Stimulated activated CD8-positive, alpha-beta memory T cell treated with anti-CD3 and anti-CD28 coated beads, Interleukin-15, amount 100 ng/mL, for 48 hours (primary cell): ENCODE measurements around the gene PRPS2.
A peak's percentile ranks its signal among the peaks of the same experiment; 100 is the strongest.

Experiments used
- DNase-seq, 2 donors: peaks; one replicate each; pipeline ENCODE4 v3.0.0-alpha.2; 2020; ENCODE audit warnings: low read depth in 2 of 2

Gene PRPS2

DNA sequence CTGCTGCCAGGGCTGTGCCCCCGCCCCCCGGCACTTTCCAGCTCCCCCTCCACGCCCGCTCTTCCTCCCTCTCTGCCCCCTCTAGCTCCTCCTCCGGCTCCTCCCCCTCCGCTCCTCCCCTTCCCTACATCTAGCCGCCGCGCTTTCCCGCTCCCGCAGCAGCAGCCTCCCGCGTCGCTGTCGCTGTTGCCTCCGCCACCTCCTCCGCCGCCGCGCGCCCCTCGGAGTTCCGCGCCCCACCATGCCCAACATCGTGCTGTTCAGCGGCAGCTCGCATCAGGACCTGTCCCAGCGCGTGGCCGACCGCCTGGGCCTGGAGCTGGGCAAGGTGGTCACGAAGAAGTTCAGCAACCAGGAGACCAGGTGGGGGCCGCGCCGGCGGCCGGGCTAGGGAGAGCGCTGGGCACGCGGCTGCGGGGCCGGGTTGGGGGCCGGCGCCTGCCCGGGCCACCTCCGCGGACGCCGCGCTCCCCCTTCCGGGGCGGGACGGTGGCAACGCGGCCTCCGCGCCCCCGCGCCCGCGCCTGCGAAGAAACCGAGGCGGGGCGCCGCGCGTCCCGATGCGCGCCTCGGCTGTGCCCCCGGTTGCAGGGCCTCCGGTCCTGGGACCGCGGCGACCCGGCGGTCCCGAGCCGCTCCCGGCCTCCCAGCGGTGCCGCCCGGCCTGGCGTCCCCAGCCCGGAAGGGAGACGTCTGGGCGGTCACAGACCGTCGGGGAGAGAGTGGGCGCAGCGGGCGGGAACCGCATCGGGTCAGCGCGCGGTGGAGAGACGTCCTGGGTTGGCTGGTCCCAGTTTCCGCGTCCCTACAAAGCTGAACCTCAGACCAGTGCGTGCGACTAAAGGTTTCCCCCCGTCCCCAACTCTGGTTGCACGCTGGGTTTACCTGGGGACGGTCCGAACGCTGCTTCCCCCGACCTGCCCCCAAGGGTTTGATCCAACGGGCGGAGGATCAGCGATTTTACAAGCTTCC is at the start of gene PRPS2:
Gene PRPS2 (plus strand): TSS at position 156 of the 972 bp plus-strand sequence. CDS start 86 bp downstream, at position 242.
- DNase-seq, result peak; percentile 49 to 53

DNA sequence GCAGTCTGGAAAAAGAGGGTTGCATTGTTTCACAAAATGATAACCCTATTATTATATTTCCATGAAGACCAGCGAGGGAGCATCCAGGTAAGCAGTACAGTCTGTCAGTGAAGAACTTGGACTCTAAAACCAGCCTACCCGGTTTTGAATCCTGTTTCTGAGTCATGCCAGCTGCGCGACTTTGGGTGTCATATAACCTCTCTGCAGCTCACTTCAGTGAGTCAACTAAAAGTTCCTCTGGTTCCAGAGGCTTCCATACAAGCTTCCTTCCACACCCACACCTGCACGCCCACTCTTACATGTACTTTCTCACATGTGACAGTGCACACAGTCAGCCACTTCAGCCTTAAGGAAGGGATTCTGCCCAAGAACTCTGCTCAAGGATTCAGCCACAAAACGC is 49.8 kb upstream of the PRPS2 start:
- no peak for DNase-seq

DNA sequence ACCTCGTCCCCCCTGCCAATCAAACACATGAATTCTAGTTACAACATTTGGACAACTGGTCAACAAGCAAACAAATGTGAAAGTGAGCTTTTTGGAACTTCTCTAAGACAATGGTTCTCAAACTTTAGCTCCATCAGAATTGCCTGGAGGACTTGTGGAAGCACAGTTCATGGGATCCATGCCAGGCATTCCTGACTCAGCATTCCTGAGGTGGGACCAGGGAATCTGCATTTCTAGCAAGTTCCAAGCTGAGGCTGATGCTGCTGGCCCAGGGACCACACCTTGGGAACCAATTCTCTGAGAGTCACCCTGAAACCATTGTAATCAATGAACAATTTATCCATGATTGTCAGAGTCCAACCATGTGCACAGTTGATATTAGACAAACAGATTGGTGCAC is 43.8 kb upstream of the PRPS2 start:
- no peak for DNase-seq

DNA sequence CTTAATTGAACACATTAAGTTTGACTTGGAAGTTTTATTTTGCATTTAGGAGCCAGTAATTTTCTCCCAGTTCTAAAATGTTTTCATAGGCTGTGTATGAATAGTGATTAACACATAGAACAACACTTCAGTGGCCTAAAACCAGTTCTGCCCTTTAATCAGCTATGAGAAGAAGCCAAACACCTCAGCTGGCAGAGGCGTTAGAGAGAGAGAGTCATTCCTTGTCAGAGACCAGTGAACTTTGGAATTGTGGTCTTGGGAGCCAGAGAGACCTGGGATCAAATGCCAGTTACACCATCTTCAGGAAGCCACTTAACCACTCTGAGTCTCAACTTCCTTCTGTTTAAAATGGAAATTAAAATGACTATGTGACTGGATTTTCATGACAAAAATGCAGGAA is 39.3 kb upstream of the PRPS2 start:
- DNase-seq, result no peak

DNA sequence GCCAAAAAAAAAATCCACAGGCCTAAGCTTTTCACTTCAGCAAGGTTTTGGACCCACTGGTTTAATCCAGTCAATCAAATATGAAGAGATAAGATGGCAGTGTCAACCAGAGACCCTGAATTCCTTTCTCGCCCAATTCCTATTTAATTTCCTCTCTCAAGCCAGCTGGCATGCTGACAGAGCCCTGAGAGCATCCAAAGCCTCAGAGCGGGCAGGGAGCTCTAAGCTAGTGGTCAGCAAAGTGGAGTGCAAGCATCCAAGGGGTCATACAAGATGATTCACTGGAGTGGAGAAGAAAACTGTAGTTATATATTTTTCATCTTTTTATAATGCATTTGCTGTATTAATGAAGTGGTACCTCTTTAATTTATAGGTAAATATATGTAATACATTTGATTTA is 37.8 kb upstream of the PRPS2 start:
- no peak for DNase-seq

DNA sequence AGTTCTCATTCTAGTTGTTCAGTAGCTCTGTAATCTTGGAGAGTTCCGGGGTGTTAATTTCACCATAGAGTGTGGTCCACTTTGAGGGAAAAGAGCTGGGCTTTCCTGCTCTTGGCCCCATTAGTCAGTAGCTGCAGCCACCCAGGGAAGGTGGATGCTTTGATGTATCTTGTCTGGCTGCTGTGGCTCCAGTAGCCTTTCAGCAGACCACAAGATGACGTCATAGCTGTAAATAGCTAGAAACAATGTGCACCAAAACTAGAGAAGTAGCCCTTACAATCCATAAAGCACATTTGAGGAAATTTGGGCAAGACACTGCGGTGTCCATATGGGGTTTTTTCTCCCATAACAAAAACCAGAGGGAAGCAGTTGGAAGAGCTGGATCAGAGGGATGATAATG is 32.9 kb upstream of the PRPS2 start:
- DNase-seq, result no peak

DNA sequence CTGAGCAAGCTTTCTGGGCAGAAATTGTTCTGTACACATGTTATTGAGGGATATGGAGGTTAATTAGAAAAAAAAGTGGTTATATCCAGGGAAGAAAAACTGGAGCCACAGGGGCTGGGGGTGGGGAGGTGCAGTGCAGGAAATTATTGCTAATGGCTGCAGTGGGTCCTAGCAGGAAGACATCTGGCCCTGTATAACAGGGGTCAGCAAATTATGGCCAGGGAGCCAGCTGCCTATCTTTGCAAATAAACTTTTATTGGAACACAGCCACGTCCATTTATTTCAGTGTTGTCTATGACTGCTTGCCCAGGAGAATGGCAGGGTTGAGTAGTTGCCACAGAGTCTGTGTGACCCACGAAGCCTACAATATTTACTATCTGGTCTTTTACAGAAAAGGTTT is 23.4 kb upstream of the PRPS2 start:
- no peak for DNase-seq

DNA sequence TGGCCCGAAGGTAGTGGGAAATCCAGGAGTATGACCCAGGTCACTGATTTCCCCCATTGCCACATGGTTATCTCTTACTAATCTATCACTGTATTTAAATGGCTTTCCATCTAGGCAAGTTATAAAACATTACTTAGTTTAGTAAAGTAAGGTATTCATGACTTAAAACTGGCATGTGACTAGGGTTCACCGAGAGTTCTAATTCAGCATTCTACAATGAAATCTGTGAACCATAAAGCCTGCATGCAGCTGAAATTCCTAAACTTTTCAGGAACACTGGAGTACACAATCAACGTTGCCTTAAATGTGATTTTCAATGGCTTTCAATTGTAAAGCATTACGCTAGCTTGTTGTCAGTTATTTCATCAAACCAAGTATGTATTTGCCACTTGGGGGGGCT is 22.7 kb upstream of the PRPS2 start:
- no peak for DNase-seq

DNA sequence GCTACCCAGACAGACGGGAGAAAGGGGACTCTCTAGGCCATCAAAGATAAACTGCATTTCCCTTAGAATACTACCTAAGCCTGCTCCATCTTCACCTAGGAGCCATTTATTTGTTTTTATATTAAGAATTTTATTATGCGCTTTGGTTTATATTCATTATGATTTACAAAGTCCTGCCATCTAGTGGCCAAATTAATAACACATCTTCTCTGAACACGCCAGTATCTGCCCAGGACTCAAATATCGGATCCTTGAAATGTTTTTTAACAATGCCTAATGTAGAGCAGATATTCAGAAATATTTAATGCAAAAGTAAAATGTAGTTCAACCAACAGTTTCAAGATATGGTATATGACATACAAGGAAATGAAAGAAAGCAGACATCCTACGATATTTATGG is 20.8 kb upstream of the PRPS2 start:
- no peak for DNase-seq

DNA sequence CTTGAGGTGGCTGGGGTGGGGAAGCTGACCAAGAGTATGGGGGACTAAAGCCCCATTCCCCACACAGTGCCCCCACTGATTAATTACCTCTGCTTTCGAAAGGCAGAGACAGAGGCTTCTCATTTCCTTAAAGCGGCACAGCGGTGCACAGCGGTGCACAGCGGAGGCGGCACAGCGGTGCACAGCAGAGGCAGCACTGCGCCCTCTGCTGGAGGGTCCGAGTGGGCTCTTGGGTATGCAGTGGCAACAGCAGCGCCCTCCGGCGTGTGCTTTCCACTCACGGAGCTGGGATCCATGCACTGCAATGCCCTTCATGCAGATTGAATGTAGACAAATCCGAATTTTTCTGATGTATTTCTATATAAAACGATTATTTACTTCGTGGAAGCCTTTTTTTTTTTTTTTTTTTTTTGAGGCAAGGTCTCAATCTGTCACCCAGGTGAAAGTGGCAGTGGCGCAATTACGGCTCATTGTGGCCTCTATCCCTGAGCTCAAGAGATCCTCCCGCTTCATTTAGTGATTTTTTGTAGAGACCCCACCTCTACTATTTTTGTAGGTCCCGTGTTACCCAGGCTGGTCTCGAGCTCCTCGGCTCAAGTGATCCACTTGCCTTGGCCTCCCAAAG is 19.7 kb upstream of the PRPS2 start:
- peak; percentile 48 to 53 for DNase-seq

DNA sequence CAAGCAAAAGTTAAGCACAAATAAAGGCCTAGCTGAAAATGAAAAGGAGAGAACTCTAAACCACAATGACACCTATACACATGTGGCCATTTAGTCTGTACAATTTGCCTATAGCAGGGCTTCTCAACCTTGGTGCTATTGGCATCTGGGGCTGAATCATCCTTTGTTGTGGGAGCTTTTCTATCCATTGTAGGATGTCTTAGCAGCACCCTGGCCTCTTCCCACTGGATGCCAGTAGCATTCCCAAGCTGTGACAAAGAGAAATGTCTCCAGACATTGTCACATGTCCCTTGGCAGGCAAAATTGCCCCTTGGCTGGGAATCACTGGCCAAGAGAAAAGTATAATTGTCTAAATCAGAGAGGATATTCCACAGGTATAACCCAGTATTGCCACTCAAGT is 13.5 kb upstream of the PRPS2 start:
- no peak for DNase-seq

DNA sequence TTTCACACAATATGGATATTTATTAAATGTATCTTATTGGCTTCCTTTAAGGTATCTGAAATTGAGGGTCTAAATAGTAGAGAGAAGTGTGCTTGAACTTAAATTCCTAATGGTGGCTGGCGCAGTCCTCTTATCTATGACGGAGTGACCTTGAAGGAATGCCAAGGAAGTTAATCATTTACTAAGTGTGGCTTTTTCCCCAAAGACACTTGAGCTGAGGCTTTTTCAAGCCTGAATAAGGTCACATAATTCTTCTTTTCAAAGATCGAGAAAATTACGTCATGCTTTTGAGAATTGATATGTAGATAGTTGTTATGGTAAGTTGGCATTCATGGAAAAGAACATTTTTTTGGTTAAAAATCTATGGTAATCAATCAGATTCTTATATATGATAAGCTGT is 11.7 kb upstream of the PRPS2 start:
- DNase-seq, result no peak

DNA sequence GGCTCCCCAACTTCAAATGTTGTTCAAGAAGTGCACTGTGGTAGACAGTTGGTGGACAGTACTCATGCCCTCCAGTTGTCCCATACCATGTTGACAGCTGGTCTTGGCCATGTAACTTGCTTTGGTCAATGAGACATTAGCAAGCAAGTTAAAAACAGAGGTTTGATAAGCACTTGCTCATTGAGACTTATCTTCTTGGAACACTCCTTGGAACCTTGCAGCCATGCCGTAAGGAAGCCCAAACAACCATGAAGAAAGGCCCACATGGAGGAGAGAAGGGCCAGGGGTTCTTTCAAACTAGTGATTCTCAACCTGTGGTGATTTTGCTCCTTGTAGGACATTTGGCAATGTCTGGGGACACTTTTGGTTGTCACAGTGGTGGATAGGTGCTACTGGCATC is 2.6 kb upstream of the PRPS2 start:
- DNase-seq, result no peak

DNA sequence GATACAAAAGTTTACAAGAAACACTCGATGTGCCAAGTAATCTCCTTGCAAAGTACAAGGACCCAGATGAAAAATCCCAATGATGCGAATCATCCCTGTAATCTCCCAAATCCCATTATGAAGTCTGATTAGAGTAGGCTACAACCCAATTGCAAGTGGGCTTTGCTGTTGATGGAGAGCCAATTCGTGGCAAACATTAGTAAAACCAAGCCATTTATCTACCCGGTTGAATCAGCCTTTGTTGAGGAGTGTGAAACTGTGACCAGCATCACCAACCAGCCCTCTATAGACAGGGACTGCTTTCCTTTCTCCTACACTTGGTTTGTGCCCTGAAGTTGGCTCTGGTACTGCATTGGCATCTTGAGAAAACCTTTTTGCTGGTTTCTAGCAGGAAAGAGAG is 1.2 kb upstream of the PRPS2 start:
- DNase-seq, result no peak

DNA sequence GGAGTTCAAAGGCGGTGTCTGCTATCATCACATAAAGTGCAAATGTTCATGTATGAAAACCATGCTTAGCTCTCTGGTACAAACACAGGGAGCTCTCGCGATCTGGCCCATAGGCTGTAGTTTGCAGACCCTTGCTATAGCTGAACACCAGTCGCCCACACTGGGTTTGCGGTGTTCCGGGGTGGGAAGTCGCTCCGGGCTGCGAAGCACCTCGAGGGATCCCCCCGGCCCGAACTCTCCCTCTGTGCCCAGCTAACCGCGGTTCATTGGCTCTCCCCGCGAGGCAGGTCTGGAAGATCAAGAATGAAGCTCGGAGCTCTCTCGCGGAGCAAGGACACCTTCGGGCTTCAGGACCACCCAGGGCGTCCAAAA is 341 bp upstream of the PRPS2 start:
- DNase-seq, result no peak

DNA sequence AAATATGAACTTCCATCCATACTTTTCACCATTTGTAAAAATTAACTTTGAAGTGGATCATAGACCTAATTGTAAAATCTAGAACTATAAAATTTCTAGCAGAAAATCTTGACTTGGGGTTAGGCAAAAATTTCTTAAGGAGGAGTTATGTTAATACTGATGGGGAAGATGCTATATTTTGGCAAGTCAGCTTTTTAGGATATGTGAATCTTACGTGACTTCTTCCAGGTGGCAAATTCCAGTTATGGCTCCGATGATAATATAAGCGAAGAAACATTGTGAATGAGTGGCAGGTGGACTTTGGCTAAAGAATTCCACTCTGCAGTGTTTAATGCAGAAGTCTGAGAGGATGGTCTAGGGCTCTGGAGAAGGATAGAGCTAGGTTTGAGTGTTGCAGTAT is 1.5 kb downstream of the PRPS2 start:
- no peak for DNase-seq

DNA sequence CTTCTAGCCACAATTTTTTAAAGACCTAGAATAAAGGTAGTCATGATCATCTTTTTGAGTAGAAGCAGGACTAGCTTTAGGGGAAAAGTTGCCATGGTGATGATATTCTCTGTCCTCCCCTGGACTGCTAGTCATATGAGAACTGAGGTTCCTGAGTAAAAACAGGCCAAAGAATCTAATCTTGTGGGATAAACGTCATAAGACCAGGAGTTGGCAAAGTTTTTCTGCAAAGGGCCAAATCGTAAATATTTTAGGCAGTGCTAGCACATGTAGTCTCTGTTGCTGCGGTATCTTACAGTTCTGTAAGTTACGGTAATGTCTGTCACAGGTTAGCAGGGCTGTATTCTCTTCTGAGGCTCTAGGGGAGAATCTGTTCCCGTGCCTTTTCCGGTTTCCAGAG is 3.4 kb downstream of the PRPS2 start:
- DNase-seq, result no peak

DNA sequence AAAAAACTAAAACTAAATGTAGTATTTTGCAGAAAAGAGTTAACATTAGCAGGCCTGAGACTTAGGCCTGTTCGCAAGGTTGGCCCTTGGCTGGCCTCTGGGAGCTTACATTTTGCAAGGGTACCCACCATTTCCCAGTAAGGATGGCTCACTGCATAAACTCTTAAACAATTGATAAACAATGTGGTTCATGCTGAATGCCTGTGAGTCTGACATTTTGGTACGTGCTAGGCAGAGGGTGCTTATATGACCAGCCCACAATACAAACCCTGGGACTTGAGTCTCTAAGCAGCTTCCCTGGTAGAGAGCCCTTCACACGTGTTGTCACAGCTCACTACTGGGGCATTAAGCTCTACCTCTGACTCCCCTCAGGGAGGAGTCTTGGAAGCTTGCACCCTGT is 7.4 kb downstream of the PRPS2 start:
- DNase-seq, result no peak

DNA sequence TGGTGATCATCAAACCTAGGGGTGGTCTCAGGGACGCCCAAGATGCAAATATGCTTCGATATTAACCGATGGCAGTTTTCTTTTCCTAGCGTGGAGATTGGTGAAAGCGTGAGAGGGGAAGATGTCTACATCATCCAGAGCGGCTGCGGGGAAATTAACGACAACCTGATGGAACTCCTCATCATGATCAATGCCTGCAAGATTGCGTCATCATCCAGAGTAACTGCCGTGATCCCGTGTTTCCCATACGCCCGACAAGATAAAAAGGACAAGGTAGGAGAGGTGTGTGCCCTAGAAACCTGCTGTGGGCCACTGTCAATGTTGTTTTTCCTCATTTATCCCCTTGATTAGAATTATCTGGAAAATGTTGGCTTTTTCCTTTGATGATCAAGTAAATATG is 7.9 kb downstream of the PRPS2 start:
- DNase-seq, result no peak

DNA sequence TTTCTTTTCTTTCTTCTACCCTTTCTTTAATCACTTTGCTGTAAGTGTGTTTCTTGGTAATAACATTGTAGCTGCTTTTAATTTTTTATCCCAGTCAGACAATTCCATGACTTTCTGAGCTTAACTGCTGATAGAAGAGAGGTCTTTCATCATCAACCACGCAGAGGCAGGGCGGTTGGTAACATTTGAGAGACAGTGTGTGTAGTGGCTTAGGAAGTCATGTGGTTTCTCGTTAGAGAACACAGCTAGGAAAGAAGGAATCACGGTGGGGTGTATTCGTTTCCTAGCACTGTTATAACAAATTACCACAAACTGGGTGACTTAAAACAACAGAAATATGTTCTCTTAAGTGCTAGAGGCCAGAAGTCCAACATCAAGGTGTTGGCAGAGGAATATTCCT is 11.5 kb downstream of the PRPS2 start:
- DNase-seq, result no peak

DNA sequence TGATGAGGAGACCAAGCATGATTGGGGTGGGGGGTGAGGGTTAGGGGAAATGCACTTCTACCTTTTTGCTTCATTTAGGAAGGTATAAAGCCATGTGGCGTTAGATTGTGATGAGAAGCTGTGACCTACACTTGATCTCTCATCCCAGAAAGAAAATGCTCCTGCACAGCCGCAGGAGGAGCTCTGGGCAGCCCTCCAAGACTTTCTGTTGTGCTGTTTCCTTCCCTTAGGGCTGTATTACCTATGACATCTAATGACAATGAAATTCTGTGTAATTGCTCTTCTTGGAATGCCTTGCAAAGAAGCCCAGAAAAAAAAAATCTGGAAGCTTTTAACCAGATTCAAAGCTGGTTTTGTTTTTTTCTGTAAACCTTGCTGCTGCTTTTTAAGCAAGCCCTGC is 13.4 kb downstream of the PRPS2 start:
- no peak for DNase-seq

DNA sequence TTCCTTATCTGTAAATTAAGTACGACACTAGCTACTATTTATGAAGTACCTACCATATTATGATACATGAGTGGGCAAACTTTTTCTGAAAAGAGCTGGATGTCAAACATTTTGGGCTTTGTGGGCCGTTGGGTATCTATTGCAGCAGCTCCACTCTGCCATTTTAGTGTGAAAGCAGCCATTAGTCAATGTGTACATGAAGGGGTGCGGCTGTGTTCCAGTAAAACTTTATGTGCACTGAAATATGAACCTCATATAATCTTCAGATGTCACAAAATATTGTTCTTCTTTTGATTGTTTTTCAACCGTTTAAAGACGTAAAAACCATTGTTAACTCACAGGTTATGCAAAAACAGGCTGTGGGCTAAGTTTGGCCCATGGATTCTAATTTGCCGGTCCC is 14.1 kb downstream of the PRPS2 start:
- DNase-seq, result no peak

DNA sequence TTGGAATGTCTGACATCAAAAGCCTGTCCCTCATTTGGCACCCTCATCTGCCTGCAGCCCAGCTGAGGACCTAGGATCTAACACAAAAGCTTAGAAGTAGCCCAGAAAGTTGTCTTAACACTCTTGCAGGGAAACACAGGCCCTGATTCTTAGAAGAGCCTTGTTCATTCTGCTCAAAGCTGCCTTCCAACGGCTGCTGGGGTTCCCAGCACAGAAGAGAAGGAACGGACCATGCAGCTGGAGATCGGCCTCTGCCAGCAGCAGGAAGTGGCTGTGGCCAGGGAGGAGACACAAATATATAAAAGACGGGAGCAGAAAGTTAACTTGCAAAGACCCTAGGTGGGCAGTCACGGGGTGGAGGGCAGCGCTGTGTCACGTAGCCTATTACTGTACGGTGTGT is 20.4 kb downstream of the PRPS2 start:
- no peak for DNase-seq
